Measurements from ENCODE around the gene CDH23. TPM values are rescaled to one million over a fixed set of nuclear protein-coding genes. Genes with fewer than 3 reads are reported as not detected.

CDH23 gene
- total and polyA plus RNA-seq, 2 of the 8 experiments (the other 6 are each of a cell fraction or from before 2014, with no cell fraction given) = 1.9 to 4.9 TPM

DNA sequence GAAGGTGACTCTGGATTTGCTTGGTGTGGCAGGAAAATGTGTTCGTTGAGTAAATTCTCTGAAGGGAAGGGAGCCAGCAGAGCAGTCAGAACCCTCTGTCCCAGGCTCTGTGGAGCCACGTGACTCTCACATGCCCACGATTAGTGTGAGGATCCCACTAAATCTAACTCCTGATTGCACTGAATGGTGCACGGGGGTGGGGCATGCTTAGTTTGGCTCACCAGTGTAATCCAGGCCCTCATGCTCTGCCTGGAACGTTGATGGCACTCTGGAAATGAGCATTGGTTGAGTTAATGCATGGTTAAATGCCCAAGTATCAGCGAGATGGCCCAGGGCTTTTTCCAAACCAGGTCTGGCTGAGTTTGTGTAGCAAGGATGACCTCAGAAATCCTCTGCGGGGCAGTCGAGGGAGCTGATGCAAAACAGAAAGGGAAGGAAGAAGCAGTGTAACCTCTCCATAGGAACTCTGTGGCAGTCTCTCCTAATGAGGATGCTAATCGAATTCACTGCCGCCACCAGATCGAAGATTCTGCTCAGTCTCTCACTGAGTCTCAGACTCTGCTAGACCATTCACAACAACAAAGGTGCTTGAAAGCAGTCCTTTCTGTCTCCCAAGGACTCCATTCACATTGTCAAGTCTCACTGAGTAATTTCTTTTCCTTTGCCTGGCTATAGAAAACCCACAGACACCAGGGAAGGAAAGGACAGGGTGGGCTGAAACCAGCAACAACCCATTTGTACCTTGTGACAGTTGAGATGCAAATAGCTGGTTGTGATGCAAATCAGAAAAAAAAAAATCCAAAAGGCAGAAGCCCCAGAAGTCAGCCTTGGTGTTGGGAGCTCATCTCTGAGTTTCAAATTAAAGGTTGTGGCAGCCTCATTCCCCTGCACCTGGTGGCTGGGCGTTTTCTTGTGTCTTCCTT lies 224.8 kb downstream of the CDH23 start:
- Histone ChIP-seq H3K27ac (ENCODE audit: low read depth, low read length) (no peak overlapping the region; the same call in 1 of the 2 replicates), H2AFZ (ENCODE audit: low read length) (peak overlapping the region; percentile 77; the same call in 1 of the 2 replicates)
- TF ChIP-seq HDAC6 (IDR thresholded peaks at IDR 0.05; ENCODE audit: low read depth, low read length) = no peak

More for the DNA sequence above, 224.8 kb downstream of the CDH23 start:
- H2BK120ac ChIP-seq (replicated peaks; ENCODE audit: low read depth, low read length) = peak overlapping the region; percentile 13
- no peak overlapping the region for H3K4ac ChIP-seq (replicated peaks; ENCODE audit: insufficient read length, low read depth, low read length)
- H3K18ac ChIP-seq (ENCODE audit: extremely low read depth, low read length) = peak overlapping the region; percentile 64
- H2AK5ac ChIP-seq (ENCODE audit: low read depth, low read length) = 0 out of 2 replicates have a peak overlapping the region, but pooled peaks have one; percentile 66
- H3K79me1 ChIP-seq (ENCODE audit: low read depth, low read length) = no peaks in the 10 kb centered on the region
- no peaks in the 10 kb centered on the region for H4K20me1 ChIP-seq (replicated peaks in 1 of 2; ENCODE audit: control insufficient read depth in 1 of 2, insufficient read depth in 2 of 2, low read length in 2 of 2)
- H3K4me2 ChIP-seq (ENCODE audit: insufficient read depth in 1 of 2, low read depth in 2 of 2, low read length in 2 of 2) = peak overlapping the region; percentile 52 to 82
- no peak overlapping the region for H3K23ac ChIP-seq (ENCODE audit: insufficient read length)
- WGBS, 2 experiments (ENCODE audit: extremely low coverage in 1 of 2, insufficient coverage in 1 of 2, insufficient read length in 1 of 2, insufficient replicate concordance in 2 of 2, low coverage in 1 of 2, low lambda C conversion rate in 2 of 2, missing lambda C conversion rate in 1 of 2) = 24% methylated on average over 12 of the region's 12 CpGs; no CpG with 5 or more reads in 1 of the 2 experiments
- peak overlapping the region; percentile 12 for H4K5ac ChIP-seq (ENCODE audit: insufficient read length, low read depth, low read length)
- peak overlapping the region; percentile 95 for H2BK12ac ChIP-seq (ENCODE audit: low read depth, low read length)
- peaks cover 0 to 4% of the 10 kb centered on the region in 2 experiments; a peak in 1 of 4 replicates for H3K9me3 ChIP-seq (ENCODE audit: insufficient read depth in 2 of 2, low read depth in 1 of 2, low read length in 1 of 2)
- no peaks in the 10 kb centered on the region; a peak in 1 of 7 replicates for H3K27me3 ChIP-seq (replicated peaks in 1 of 4; ENCODE audit: control insufficient read depth in 3 of 4, extremely low read depth in 1 of 4, insufficient read depth in 3 of 4, low read length in 3 of 4)
- H3K23me2 ChIP-seq (ENCODE audit: low read depth, low read length) = no peaks in the 10 kb centered on the region; the same call in 1 of the 2 replicates
- H3K36me3 ChIP-seq (ENCODE audit: control insufficient read depth in 2 of 4, insufficient read depth in 4 of 4, low read length in 3 of 4) = no peaks in the 10 kb centered on the region
- ChIA-PET POLR2A (ENCODE audit: partially characterized antibody) (interaction anchor here (0.7 to 1.6 kb wide), 7 partner anchors 11 to 253 kb away, joined by 3 to 7 read pairs (median 3); no protein-coding TSS in a partner anchor), CTCF (ENCODE audit: partially characterized antibody) (interaction anchor here (0.6 to 16.1 kb wide), 21 partner anchors 9 to 307 kb away, joined by 3 to 169 read pairs (median 4); partner anchors contain the start of gene VSIR)
- peak overlapping the region; percentile 12 for H4K91ac ChIP-seq (replicated peaks; ENCODE audit: insufficient read length, low read length)
- peaks cover 25 to 38% (median 31%) of the 10 kb centered on the region in 4 experiments for H3K4me1 ChIP-seq (replicated peaks in 1 of 4; ENCODE audit: control insufficient read depth in 3 of 4, insufficient read depth in 4 of 4, low read length in 3 of 4)
- no peak overlapping the region for H3K56ac ChIP-seq (replicated peaks; ENCODE audit: insufficient read length, low read depth, low read length)
- H2BK5ac ChIP-seq (ENCODE audit: low read depth, low read length) = peak overlapping the region; percentile 90; the same call in 1 of the 2 replicates
- H3K14ac ChIP-seq (ENCODE audit: insufficient read length) = no peak overlapping the region
- FAIRE-seq (peak; percentile 87), DNase-seq (ENCODE audit: low read depth in 1 of 2, low spot score in 2 of 2) (no peak)
- peak overlapping the region; percentile 40 for H2BK20ac ChIP-seq (ENCODE audit: low read length)
- no peak overlapping the region for H4K8ac ChIP-seq (ENCODE audit: extremely low read depth, insufficient read depth, low read length)
- H3K79me2 ChIP-seq (ENCODE audit: control insufficient read depth in 1 of 2, insufficient read depth in 2 of 2, low read length in 2 of 2) = no peaks in the 10 kb centered on the region
- H2BK15ac ChIP-seq (ENCODE audit: low read length) = peak overlapping the region; percentile 6; the same call in 1 of the 2 replicates
- H3K9ac ChIP-seq (replicated peaks in 1 of 4; ENCODE audit: extremely low read depth in 1 of 4, low read depth in 3 of 4, low read length in 3 of 4) = peak overlapping the region in 1 of 4 experiments; percentile 38; a peak in 2 of 7 replicates
- H3K4me3 ChIP-seq (ENCODE audit: extremely low read depth in 1 of 4, insufficient read depth in 2 of 4, low read depth in 3 of 4, low read length in 4 of 4) = peak overlapping the region in 1 of 4 experiments; percentile 33; a peak in 3 of 8 replicates
